ENCODE measurements around the gene SYCP2. TPM values are rescaled to one million over a fixed set of nuclear protein-coding genes. Genes with fewer than 3 reads are reported as not detected.

Gene SYCP2
- total RNA-seq, 2 experiments from 2014 or later = 2.6 to 3.9 TPM

DNA sequence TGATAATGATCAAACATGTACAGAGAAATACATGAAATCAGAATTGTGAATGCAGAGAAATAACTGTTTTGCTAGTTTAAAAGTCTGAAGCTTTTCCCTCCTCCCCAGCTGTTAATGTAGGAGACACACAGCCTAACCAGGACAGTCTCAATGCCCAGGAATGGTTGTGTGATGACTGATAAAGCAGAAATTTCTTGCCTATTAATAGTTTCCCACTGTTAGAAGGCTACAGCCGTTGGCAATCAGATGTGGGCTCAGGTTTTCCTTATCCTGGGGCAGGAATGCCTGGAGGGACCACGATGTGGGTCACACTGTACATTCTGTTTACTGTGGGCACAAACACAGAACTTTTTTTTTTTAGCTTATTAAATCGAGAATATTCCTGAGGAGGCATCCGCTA, 4.8 kb upstream of the SYCP2 start:
- no peaks in the 10 kb centered on the region for H3K27me3 Mint-ChIP-seq
- H3K4me1 Mint-ChIP-seq (ENCODE audit: low read depth) = peaks cover 29% of the 10 kb centered on the region
- TF ChIP-seq, protein P1, sequence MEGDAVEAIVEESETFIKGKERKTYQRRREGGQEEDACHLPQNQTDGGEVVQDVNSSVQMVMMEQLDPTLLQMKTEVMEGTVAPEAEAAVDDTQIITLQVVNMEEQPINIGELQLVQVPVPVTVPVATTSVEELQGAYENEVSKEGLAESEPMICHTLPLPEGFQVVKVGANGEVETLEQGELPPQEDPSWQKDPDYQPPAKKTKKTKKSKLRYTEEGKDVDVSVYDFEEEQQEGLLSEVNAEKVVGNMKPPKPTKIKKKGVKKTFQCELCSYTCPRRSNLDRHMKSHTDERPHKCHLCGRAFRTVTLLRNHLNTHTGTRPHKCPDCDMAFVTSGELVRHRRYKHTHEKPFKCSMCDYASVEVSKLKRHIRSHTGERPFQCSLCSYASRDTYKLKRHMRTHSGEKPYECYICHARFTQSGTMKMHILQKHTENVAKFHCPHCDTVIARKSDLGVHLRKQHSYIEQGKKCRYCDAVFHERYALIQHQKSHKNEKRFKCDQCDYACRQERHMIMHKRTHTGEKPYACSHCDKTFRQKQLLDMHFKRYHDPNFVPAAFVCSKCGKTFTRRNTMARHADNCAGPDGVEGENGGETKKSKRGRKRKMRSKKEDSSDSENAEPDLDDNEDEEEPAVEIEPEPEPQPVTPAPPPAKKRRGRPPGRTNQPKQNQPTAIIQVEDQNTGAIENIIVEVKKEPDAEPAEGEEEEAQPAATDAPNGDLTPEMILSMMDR (IDR thresholded peaks at IDR 0.05) = no peak
- ATAC-seq (no peak), DNase-seq (no peak)
- ChIA-PET POLR2A (interaction anchor here (0.6 kb wide), 1 partner anchor 38 kb away, joined by 3 read pairs; no protein-coding TSS in a partner anchor), CTCF (no interaction called here)
- H3K4me3 Mint-ChIP-seq = peak overlapping the region; percentile 65
- H3K36me3 Mint-ChIP-seq (ENCODE audit: low read depth) = peaks cover 20% of the 10 kb centered on the region
- peak overlapping the region; percentile 40 for H3K27ac Mint-ChIP-seq
- no peaks in the 10 kb centered on the region for H3K9me3 Mint-ChIP-seq
- intact Hi-C loops (cut with micrococcal nuclease) = no loop called here

DNA sequence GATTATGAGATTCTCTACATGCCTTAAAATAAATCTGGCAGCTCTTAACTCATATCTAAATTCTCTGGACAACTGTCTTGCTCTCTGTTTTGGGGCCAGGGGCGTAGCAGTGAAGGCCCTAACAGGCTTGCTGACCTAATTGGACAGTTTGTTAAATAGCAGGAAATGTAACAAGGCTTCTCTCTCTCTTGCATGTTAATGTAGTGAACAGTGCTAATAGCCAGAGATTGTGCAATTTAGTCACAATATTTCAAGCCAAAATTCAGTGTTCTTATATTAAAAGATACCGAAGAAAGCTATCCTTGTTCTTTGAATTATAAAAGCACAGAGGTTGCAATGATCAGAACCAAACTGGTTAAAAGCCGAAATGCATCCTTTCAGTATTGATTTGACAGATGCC, 3.7 kb upstream of the SYCP2 start:
- no peaks in the 10 kb centered on the region for H3K9me3 Mint-ChIP-seq

DNA sequence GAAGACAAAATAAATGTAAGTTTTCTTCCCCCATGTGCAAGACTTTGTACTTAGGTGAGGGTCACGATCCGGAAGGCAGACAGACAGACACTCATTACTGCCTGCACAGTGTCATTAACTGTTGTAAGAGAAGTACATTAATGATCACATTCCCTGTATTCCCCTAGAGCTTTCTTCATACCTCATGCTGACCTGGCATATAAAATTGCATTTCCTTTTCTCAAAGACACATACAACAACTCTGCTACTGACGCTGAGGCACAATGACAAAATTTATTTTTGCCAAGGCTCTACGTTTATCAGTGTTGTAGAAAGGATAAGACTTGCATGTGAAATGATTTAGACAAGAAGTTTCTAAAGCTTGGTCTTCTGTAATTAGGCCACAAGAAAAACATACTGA, 3.0 kb upstream of the SYCP2 start:
- H3K36me3 Mint-ChIP-seq (ENCODE audit: low read depth) = peaks cover 12% of the 10 kb centered on the region
- no peaks in the 10 kb centered on the region for H3K27me3 Mint-ChIP-seq
- intact Hi-C loops (cut with micrococcal nuclease) = no loop called here
- H3K4me1 Mint-ChIP-seq (ENCODE audit: low read depth) = peaks cover 28% of the 10 kb centered on the region
- no peak for DNase-seq
- no peak for ATAC-seq
- H3K4me3 Mint-ChIP-seq = no peak overlapping the region
- no peak overlapping the region for H3K27ac Mint-ChIP-seq
- no peaks in the 10 kb centered on the region for H3K9me3 Mint-ChIP-seq
- CTCF ChIA-PET = interaction anchor here (2.5 kb wide), 2 partner anchors 10 to 13 kb away, joined by 10 to 12 read pairs; no protein-coding TSS in a partner anchor
- TF ChIP-seq, protein P1 (IDR thresholded peaks at IDR 0.05) = no peak
- POLR2A ChIA-PET = no interaction called here

More for the DNA sequence above, 3.7 kb upstream of the SYCP2 start:
- DNase-seq = no peak
- Mint-ChIP-seq H3K27me3 (no peaks in the 10 kb centered on the region), H3K27ac (no peak overlapping the region), H3K4me1 (ENCODE audit: low read depth) (peaks cover 27% of the 10 kb centered on the region), H3K36me3 (ENCODE audit: low read depth) (peaks cover 13% of the 10 kb centered on the region), H3K4me3 (no peak overlapping the region)
- TF ChIP-seq, protein P1 (IDR thresholded peaks at IDR 0.05) = no peak
- intact Hi-C loops (cut with micrococcal nuclease) = no loop called here
- ChIA-PET POLR2A (no interaction called here), CTCF (interaction anchor here (2.5 kb wide), 2 partner anchors 9 to 12 kb away, joined by 10 to 12 read pairs; no protein-coding TSS in a partner anchor)
- no peak for ATAC-seq

DNA sequence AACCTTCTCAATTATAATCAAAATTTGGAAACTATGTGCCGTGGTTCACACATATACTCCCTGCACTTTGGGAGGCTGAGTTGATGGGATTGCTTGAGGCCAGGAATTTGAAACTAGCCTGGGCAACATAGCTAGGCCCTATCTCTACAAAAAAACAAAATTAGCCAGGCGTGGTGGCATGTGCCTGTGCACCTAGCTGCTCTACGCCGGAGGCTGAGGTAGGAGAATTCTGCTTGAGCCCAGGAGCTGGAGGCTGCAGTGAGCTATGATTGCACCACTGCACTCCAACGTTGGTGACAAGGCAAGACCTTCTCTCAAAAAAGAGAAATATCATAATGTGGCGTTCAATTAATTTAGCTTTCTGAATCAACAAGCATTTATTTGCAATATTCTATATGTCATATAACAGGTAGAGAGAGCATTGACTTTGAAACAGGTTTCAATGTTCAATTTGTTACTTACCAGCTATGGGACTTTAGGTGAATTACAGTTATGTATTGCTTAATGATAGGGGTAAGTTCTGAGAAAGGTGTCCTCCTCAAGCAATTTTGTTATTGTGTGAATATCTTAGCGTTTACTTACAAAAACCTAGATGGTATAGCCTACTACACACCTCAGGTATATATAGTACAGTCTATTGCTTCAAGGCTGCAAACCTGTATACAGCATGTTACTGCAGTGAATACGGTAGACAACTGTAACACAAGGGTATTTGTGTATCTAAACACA, 2.2 kb upstream of the SYCP2 start:
- no peaks in the 10 kb centered on the region for H3K9me3 Mint-ChIP-seq
- intact Hi-C loops (cut with micrococcal nuclease) = no loop called here
- ATAC-seq (no peak), DNase-seq (no peak)
- no peak overlapping the region for H3K4me3 Mint-ChIP-seq
- peaks cover 10% of the 10 kb centered on the region for H3K36me3 Mint-ChIP-seq (ENCODE audit: low read depth)
- H3K27ac Mint-ChIP-seq = no peak overlapping the region
- TF ChIP-seq, protein P1 (IDR thresholded peaks at IDR 0.05) = no peak
- no peaks in the 10 kb centered on the region for H3K27me3 Mint-ChIP-seq
- POLR2A ChIA-PET = interaction anchor here (1.4 kb wide), 1 partner anchor 121 kb away, joined by 3 read pairs; no protein-coding TSS in a partner anchor
- CTCF ChIA-PET = interaction anchor here (1.3 to 3.4 kb wide), 6 partner anchors 10 to 364 kb away, joined by 3 to 19 read pairs (median 11); no protein-coding TSS in a partner anchor
- peaks cover 26% of the 10 kb centered on the region for H3K4me1 Mint-ChIP-seq (ENCODE audit: low read depth)

Data from activated CD8-positive, alpha-beta T cell treated with anti-CD3 and anti-CD28 coated beads for 36 hours (primary cell).